Osteoblast (primary cell): ENCODE data around the gene GALNT2. TPM values are rescaled to one million over a fixed set of nuclear protein-coding genes. Genes with fewer than 3 reads are reported as not detected.

Experiments used
- DNase-seq: peaks from one replicate; pipeline ENCODE4 v3.0.0; 2011; ENCODE audit warnings: low spot score, mixed read lengths; ENCODE audit not compliant: insufficient read length; ENCODE audit errors: missing footprints
- H2AFZ ChIP-seq: 2 replicates; pipeline ENCODE4 v1.6.0; 2011; ENCODE audit warnings: mild to moderate bottlenecking, low read length
- H3K27ac ChIP-seq: 2 replicates; pipeline ENCODE4 v1.5.1; 2011; ENCODE audit warnings: mild to moderate bottlenecking, low read depth, low read length, moderate library complexity
- H3K27me3 ChIP-seq: 2 replicates; pipeline ENCODE4 v1.6.0; 2012; ENCODE audit warnings: mild to moderate bottlenecking, control low read depth, inconsistent platforms, low read length, moderate library complexity; ENCODE audit not compliant: insufficient read depth
- H3K36me3 ChIP-seq: 2 replicates; pipeline ENCODE4 v1.5.1; 2011; ENCODE audit warnings: mild to moderate bottlenecking, low read length, control low read depth, moderate library complexity; ENCODE audit not compliant: insufficient read depth
- H3K4me1 ChIP-seq: 2 replicates; pipeline ENCODE4 v1.5.1; 2011; ENCODE audit warnings: mild to moderate bottlenecking, low read length, control low read depth, moderate library complexity; ENCODE audit not compliant: insufficient read depth
- H3K4me2 ChIP-seq: 2 replicates; pipeline ENCODE4 v1.6.0; 2011; ENCODE audit warnings: mild to moderate bottlenecking, low read length; ENCODE audit not compliant: insufficient read depth
- H3K4me3 ChIP-seq: fragments of 200-600 bp; sonication (generic); 3 replicates; pipeline ENCODE4 v1.5.1; 2012; ENCODE audit warnings: mild to moderate bottlenecking, low read length, inconsistent platforms; ENCODE audit not compliant: insufficient read depth
- H3K79me2 ChIP-seq: 2 replicates; pipeline ENCODE4 v1.6.0; 2012; ENCODE audit warnings: mild to moderate bottlenecking, low read length, control low read depth, inconsistent platforms; ENCODE audit not compliant: insufficient read depth
- H3K9me3 ChIP-seq: 2 replicates; pipeline ENCODE4 v1.5.1; 2011; ENCODE audit warnings: low read depth, low read length, control low read depth
- H4K20me1 ChIP-seq: 2 replicates; pipeline ENCODE4 v1.6.0; 2012; ENCODE audit warnings: mild to moderate bottlenecking, low read length, control low read depth; ENCODE audit not compliant: insufficient read depth
- total RNA-seq: library from RNA; depleted of rRNA; stranded (reverse); fragments of >200 nt; gene quantifications from 2 replicates; pipeline ENCODE4 v1.2.3, GENCODE V29; 2012
- TF ChIP-seq, protein P1 (sequence below): IDR thresholded peaks from 2 replicates; pipeline ENCODE4 v1.5.1; 2011; ENCODE audit warnings: mild to moderate bottlenecking, low read depth, low read length, moderate library complexity; ENCODE audit errors: extremely low read depth

Gene GALNT2
- total RNA-seq, 1 donor, result 83.2 TPM

DNA sequence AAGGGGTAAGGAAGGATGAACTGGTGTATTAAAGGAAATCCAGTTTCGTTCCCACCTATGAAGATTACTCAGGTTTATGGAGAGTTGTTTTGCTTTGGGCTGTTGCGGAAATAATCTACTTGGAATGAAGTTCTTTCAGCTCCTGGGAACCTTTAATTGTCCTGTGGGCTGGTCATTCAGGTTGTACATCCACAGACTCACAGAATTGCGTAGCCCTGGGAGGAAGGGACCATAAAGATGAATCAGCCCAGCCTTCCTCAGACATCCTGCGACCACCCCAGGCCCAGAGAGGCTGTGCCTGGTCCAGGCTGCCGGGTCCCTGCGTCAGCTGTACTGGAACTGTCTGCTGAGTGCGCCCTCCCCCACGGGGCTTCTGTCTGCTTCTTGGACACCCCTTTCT, 72.7 kb downstream of the GALNT2 start:
- Histone ChIP-seq H3K4me1 (peaks cover 22% of the 10 kb centered on the region), H3K27me3 (no peaks in the 10 kb centered on the region), H3K79me2 (peaks cover 99% of the 10 kb centered on the region), H3K4me2 (peak overlapping the region; percentile 61), H4K20me1 (peaks cover 60% of the 10 kb centered on the region), H3K36me3 (peaks cover 4% of the 10 kb centered on the region), H3K9me3 (no peaks in the 10 kb centered on the region), H3K27ac (peak overlapping the region; percentile 87), H3K4me3 (no peak overlapping the region), H2AFZ (no peak overlapping the region)
- DNase-seq, result no peak
- TF ChIP-seq, protein P1, sequence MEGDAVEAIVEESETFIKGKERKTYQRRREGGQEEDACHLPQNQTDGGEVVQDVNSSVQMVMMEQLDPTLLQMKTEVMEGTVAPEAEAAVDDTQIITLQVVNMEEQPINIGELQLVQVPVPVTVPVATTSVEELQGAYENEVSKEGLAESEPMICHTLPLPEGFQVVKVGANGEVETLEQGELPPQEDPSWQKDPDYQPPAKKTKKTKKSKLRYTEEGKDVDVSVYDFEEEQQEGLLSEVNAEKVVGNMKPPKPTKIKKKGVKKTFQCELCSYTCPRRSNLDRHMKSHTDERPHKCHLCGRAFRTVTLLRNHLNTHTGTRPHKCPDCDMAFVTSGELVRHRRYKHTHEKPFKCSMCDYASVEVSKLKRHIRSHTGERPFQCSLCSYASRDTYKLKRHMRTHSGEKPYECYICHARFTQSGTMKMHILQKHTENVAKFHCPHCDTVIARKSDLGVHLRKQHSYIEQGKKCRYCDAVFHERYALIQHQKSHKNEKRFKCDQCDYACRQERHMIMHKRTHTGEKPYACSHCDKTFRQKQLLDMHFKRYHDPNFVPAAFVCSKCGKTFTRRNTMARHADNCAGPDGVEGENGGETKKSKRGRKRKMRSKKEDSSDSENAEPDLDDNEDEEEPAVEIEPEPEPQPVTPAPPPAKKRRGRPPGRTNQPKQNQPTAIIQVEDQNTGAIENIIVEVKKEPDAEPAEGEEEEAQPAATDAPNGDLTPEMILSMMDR, result no peak

DNA sequence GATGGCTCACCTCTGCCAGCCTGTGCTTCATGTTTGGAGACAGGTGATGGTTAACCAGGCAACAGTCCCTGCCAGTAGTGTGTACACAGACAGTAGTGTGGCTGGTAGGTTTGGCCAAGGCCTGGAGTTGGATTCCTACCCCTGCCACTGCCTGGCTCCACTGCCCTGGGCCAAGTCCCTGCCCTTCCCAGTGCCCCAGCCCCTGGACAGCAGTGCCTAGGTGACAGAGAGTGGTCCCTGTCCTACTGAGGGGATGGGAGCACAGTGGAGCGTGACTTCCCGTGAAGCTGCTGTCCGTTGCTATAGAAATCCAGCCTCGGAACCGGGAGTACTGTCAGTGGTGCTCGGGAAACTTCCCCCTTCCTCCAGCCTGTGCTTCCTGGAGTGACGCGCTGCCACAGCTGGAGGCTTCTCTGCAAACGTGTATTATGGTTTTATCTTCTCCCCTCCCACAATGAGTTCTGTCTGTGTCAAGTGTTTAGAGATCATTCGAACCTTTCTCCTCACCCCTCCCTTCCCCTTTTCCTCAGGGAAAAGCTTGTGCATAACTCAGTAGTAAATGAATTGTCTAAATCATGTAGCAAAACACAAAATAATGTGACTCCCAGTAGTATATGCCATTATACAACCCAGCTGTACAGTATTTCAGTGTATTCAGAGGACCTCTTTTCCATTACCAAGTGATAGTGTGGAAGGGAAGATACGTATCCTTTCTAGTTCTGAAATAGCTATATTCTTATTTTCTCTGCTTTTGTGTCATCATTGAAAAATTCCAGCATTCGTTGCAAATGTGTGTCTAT, 73.4 kb downstream of the GALNT2 start:
- peak; percentile 93 for DNase-seq
- peak overlapping the region; percentile 12 for H3K4me3 ChIP-seq
- peaks cover 22% of the 10 kb centered on the region for H3K4me1 ChIP-seq
- H3K9me3 ChIP-seq, result no peaks in the 10 kb centered on the region
- H4K20me1 ChIP-seq, result peaks cover 67% of the 10 kb centered on the region
- H3K27me3 ChIP-seq, result no peaks in the 10 kb centered on the region
- no peak overlapping the region for H2AFZ ChIP-seq
- TF ChIP-seq, protein P1, result no peak
- H3K36me3 ChIP-seq, result peaks cover 4% of the 10 kb centered on the region
- H3K4me2 ChIP-seq, result peak overlapping the region; percentile 61
- peaks cover 99% of the 10 kb centered on the region for H3K79me2 ChIP-seq
- H3K27ac ChIP-seq, result peak overlapping the region; percentile 87

DNA sequence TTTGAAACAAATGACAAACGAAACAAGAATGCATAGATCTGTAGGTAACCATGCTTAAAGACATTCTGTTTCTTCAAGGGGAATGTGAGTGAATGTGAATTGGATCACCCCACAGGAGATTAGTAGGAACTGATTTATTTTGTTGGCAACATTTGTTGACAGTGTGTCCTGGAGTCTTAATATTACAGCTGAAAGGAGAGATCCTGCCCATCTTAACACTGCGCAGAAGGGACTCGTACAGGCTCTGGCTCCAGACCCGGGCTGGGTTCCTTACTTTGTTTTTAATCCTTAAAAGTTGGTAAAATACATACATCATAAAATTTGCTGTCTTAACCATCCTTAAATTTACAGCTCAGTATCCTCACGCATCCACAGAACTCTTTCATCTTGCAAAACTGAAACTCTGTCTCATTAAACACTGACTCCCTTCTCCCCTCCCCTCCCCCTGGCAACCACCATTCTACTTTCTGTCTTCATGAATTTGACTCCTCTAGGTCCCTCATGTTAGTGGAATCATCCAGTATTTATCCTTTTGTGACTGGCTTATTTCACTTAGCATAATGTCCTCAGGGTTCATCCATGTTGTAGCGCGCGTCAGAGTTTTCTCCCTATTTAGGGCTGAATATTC, 74.1 kb downstream of the GALNT2 start:
- TF ChIP-seq, protein P1, result no peak
- Histone ChIP-seq H3K9me3 (no peaks in the 10 kb centered on the region), H3K4me3 (no peak overlapping the region), H3K36me3 (peaks cover 4% of the 10 kb centered on the region), H3K4me2 (peak overlapping the region; percentile 61), H4K20me1 (peaks cover 73% of the 10 kb centered on the region), H3K4me1 (peaks cover 22% of the 10 kb centered on the region), H3K79me2 (peaks cover 99% of the 10 kb centered on the region), H3K27ac (peak overlapping the region; percentile 87), H2AFZ (no peak overlapping the region), H3K27me3 (no peaks in the 10 kb centered on the region)
- peak; percentile 83 for DNase-seq
